ENCODE results near the gene ADSS1.
"Not testable (repeated sequence)": the region's sequence is repeated elsewhere in the genome, so short reads cannot be mapped to it uniquely, and the experiment has no call there.

ADSS1 gene

DNA sequence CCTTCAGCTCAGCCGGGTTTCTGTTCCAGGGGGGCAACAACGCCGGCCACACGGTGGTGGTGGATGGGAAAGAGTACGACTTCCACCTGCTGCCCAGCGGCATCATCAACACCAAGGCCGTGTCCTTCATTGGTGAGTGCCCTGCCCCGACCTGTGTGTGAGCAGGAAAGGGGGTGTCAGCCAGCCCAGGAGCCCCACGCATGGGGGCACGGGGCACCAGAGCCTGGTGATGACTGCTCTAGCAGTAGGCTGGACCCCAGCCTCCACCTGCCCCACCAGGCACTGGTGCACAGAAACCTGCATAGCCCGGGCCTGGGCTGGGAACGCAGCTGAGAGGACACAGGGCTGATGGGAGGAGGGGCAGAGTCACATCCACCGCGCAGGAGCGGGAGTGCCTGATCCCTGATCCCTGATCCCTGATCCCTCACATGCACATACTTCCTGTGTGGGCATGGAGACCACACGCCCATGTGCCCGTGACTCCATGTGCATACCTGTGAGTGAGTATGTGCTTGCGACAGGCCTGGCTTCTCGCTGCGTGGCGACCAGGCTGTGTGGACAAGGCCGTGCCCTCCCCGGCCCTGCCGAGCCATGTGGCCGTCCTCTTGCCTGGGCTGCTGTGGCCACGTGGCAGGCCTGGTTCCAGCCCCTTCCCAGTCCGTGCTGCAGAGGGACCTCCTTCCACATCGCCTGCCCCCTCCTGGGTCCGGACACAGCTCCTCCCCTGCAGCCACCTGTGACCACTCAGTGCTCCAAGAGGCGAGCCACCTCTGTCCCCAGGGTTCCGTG lies 11.2 kb downstream of the ADSS1 start:
- DNase-seq = no peak

DNA sequence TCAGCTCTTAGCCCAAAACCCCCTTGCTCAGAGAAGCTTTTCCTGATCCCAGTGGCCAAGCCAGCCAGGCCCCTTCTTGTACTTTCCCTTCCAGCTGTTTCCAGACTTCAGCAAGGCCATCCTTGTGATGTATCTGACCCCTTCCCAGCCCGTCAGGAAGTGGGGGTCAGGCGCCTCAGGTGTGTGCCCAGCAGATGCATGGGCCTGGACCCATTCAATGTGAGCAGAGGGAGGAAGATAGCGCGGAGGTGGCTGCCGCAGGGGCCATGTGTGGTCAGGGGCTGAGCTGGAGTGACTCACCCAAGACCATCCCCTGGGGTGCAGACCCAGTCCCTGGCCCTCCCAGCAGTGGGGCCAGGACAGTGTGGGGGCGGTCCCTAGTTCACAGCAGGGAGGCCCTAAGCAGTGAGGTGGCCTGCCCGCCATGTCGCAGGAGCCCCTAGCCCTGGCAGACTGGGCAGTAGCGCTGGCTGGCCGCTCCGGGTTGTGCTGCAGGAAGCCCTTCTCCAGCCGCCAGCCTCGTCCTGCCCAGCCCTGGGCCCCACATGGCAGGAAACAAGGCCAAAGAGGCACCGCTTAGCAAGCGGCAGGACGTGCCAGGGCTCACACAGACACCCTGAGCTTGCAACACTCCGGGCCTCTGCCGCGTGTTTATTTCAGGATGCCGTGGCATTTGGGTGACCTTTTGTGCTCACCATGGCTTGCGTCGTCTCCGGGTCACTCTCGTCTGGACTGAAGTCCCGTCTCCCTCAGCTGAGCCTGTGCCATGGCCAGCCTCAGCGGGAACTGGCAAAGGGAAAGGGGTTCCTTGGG lies 12.0 kb downstream of the ADSS1 start:
- DNase-seq = no peak

GRCh38 chr14:104738375-104739019 lies 14.5 kb downstream of the ADSS1 start:
- no peak for DNase-seq

DNA sequence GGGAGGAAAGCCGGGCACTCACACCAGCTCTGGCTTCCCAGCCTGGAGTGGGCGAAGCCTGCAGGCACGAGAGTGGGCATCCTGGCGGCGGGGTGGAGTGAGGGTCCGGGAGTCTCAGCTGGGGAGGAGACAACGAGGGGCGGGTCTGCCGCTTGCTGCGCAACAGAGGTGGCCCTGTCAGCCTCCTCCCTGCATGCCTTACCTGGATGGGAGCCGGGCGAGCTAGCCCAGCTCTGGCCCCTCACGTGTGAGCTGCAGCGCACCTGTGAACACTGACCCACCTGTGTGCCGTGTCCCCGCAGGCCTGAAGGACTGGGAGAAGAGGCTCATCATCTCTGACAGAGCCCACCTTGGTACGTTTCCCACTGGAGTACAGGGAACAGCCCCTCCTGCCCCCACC lies 15.0 kb downstream of the ADSS1 start:
- DNase-seq = no peak

DNA sequence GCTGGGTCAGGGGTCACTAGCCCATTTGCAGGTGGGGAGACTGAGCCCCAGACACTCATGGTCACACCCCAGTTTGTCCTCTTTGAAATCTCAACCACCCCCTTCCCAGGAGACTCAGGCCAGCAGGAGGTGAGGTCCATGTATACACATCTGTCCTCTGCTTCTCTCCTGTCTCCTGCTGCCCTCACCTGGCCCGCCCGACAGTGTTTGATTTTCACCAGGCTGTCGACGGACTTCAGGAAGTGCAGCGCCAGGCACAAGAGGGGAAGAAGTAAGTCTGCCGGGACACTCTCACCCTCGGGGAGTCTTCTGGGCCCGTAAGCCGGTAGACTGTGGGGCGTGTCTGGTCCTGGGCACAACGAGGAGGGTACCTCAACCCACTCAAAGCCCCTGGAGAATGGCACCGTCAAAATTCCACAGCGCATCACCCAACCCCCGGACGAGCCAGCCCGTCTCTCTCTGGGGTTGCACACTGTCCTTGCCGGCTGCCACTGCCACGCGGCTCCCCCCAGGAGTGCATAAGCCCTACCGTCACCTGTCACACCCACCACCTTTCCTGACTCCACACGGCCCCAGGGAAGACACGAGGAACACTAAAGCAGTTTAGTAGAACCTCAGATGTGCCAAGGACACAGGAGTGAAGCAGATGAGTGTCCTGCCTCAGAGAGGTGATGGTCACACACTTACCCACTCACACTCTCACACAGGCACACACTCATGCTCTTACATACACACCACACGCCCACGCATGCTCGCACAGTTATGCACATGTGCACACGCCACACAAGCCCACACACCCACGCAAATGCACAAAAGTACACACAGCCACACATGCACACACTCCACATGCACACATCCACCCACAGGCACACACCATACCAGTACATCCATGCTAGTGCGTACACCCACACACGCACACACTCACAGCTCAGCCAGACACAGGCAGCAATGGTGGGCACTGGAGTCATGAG lies 15.8 kb downstream of the ADSS1 start:
- no peak for DNase-seq

DNA sequence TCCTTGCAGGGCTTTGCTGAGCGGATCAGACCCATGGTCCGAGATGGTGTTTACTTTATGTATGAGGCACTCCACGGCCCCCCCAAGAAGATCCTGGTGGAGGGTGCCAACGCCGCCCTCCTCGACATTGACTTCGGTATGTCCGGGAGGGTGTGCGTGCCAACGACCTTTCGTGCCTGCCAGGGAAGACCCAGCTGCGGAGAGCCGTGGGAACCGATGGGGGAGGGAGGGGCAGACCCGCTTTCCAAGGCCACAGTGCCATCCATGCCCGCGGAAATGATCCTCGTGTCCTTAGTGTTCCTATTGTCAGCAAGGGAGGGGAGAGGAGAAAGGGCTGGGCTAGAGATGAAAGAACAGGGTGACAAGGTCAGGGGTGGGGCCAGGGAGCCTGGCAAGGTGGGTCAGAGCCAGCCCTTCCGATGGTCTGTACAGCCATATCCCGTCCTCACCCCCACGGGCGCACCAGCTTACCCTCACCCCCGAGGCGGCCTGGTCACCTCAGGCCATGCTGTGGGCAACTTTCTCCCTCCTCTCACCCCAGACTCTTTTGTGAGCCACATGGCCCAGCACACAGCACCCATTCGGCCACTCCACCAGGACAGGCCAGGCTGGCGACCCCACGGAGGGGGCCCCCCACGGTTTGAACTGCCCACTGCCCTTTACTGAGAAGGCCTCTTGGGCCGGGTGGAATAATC lies 17.2 kb downstream of the ADSS1 start:
- DNase-seq = no peak

DNA sequence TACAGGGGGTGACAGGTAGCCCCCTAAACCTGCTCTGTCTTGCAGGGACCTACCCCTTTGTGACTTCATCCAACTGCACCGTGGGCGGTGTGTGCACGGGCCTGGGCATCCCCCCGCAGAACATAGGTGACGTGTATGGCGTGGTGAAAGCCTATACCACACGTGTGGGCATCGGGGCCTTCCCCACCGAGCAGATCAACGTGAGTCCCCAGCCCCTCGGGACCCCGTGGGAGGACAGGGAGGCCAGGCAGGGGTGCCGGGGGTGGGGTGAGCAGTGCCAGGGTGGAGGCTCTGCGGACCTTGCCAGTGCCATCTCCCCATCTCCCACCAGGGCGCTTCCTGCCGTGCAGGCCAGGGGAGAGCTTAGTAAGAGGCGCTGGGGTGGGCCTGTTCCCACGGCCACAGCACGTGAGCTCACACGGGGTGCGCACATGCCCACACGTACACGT lies 17.8 kb downstream of the ADSS1 start:
- no peak for DNase-seq

- no peak for DNase-seq
These were observed 18.8 kb downstream of the ADSS1 start for GRCh38 chr14:104742586-104743455.

- no peak for DNase-seq
These were observed 19.7 kb downstream of the ADSS1 start for GRCh38 chr14:104743461-104744380.

DNA sequence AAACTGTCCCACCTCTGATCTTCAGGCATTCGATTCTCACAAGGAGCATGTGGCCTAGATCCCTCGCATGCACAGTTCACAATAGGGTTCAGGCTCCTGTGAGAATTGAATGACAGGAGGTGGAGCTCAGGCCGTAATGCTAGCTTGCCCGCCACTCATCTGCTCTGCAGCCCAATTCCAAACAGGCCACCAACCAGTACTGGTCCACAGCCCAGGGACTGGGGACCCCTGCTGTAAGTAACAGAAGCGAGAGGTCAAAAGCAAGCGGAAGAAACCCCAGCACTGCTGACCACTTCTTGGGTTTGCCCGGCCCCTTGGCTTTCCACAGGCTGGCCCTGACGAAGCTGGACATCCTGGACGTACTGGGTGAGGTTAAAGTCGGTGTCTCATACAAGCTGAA lies 20.5 kb downstream of the ADSS1 start:
- DNase-seq = no peak

- DNase-seq = no peak
These were observed 21.4 kb downstream of the ADSS1 start for GRCh38 chr14:104745431-104745830.

DNA sequence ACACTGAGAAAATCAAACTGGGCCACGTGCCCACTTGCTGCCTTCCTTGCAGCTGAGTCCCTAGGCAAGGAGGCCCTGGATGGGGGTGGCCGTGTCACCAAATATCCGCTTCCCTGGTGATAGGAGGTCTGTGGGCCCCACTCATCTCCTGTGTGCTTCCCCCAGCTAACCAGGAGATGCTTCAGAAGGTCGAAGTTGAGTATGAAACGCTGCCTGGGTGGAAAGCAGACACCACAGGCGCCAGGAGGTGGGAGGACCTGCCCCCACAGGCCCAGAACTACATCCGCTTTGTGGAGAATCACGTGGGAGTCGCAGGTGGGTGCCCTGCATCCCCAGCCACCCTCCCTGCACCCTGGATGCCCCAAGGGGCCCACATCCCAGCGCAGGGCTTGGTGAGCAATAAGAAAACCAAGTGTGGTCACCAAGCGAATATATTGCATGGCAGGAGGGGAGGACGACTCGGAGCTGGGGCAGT lies 22.1 kb downstream of the ADSS1 start:
- DNase-seq = no peak

DNA sequence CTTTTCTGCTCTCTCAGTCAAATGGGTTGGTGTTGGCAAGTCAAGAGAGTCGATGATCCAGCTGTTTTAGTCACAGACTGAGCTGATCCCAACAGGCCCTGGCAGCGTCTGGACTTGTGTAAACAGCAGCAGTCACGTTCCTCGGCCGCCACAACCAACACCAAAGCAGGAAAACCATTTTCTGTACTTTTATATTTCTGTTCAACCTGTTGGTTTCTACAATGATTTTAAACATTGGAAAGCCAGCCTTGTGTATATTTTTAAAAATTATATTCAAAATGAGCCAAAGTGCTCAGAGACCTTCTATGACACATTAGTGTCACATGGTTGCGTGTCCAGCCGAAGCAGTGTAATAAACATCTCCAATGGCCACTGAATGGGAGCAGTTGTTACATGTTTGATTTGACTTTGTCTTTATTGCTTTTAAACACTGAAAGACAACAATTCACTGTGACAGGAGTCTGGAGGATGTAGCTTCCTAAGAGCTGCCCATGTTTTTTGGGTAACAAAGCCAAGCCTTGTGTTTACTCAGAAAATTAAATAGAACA lies 23.0 kb downstream of the ADSS1 start:
- DNase-seq = no peak

- no peak for DNase-seq
These were observed 23.8 kb downstream of the ADSS1 start for GRCh38 chr14:104747876-104748275.

DNA sequence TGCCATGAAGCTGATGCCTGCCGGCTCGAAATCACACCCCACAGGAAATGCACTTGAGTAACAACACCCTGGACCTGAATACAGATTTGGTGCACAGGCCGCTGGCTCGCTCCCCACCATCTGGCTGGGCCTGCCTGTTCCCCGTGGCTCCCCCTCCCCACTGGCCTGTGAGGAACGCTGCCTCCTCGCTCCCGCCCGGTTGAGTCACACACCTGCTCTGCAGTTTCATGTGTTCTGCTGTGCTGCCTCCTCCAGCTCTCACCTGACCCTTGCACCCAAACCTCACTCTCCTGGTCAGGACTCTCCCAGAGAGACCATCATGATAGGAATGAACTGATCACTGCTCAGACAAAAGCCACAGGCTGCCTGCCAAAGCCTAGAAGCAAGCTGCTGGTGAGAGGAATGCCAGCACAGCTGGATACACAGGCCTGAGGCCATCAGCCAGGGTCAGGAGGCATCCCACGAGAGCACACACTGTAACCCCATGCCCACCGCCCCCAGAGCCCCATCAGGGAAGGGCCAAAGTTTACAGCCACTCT lies 25.2 kb downstream of the ADSS1 start:
- DNase-seq = peak in 1 of 2 experiments; percentile 66

DNA sequence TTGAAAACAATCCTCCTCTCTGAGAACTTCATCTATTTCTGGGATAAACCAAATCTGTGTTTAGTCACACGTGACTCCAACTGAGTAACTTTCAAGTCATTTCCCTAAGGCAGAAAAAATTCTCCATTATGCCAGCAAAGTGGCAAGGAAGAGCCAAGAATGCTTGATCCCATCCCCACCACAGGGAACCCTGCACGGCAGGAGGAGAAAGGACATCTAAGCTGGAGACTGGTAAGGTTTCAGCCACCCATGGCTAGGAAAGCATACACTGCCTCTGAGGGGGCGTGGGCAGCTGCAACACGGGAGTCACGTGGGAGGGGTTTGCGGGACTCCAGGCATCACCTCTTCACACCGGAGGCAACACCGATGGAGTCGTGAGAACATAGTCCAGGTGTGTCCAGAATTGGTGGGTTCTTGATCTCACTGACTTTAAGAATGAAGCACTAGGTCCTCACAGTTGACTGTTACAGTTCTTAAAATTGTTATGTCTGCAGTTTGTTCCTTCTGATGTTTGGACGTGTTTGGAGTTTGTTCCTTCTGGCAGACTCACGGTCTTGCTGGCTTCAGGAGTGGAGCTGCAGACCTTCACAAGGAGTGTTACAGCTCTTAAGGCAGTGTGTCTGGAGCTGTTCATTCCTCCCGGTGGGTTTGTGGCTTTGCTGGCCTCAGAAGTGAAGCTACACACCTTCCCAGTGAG lies 26.2 kb downstream of the ADSS1 start:
- DNase-seq = no peak

DNA sequence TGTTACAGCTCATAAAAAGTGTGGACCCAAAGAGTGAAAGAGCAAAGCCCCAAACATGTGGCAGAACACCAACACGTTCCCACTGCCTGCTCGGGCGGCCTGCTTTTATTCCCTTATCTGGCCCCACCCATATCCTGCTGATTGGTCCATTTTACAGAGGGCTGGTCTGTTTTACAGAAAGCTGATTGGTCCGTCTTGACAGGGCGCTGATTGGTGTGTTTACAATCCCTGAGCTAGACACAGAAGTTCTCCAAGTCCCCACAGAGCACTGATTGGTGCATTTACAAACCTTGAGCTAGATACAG lies 26.7 kb downstream of the ADSS1 start:
- DNase-seq = not testable (repeated sequence)
